Keratinocyte (primary cell): ENCODE measurements around the gene TNNT2. TPM values are rescaled to one million over a fixed set of nuclear protein-coding genes. Genes with fewer than 3 reads are reported as not detected.

Experiments
- DNase-seq: peaks from one replicate; pipeline ENCODE4 v3.0.0-alpha.2; 2011; ENCODE audit warnings: low read depth, missing footprints, low spot score
- FAIRE-seq: peaks from 2 replicates; lab custom pipeline; 2011; peaks lifted over from hg19 to GRCh38; lab: Jason Lieb, UNC
- H2AFZ ChIP-seq: 2 replicates; pipeline ENCODE4 v1.6.0; 2012; ENCODE audit warnings: low read length, control low read depth, inconsistent platforms; ENCODE audit not compliant: control insufficient read depth
- H3K27ac ChIP-seq: 2 replicates; pipeline ENCODE4 v1.5.1; 2011; ENCODE audit warnings: low read length; ENCODE audit not compliant: control insufficient read depth, insufficient read depth
- H3K27me3 ChIP-seq: 3 replicates; pipeline ENCODE4 v1.6.0; 2011; ENCODE audit warnings: low read length; ENCODE audit not compliant: control insufficient read depth, insufficient read depth; ENCODE audit errors: extremely low read depth
- H3K36me3 ChIP-seq, 2 experiments: 2 replicates in 1 of 2; 3 replicates in 1 of 2; pipeline ENCODE4 v1.5.1; 2011; ENCODE audit warnings: low read length in 2 of 2, mild to moderate bottlenecking in 1 of 2; ENCODE audit not compliant: control insufficient read depth in 2 of 2, insufficient read depth in 2 of 2; ENCODE audit errors: extremely low read depth in 1 of 2
- H3K4me1 ChIP-seq: 3 replicates; pipeline ENCODE4 v1.5.1; 2011; ENCODE audit warnings: low read length; ENCODE audit not compliant: control insufficient read depth, insufficient read depth; ENCODE audit errors: extremely low read depth
- H3K4me2 ChIP-seq: 3 replicates; pipeline ENCODE4 v1.6.0; 2011; ENCODE audit warnings: low read depth, low read length; ENCODE audit not compliant: control insufficient read depth, insufficient read depth; ENCODE audit errors: extremely low read depth
- H3K4me3 ChIP-seq, 3 experiments: fragments of 200-600 bp in 1 of 3; sonication (generic) in 1 of 3; 2 replicates in 2 of 3; 3 replicates in 1 of 3; pipeline ENCODE4 v1.5.1; 2011 to 2016; ENCODE audit warnings: low read length in 3 of 3, mild to moderate bottlenecking in 3 of 3, control low read depth in 2 of 3, inconsistent platforms in 1 of 3, low read depth in 1 of 3, mixed read lengths in 1 of 3, mixed run types in 1 of 3, moderate library complexity in 1 of 3; ENCODE audit not compliant: control insufficient read depth in 2 of 3, insufficient read depth in 2 of 3; ENCODE audit errors: extremely low read depth in 1 of 3
- H3K79me2 ChIP-seq: 2 replicates; pipeline ENCODE4 v1.6.0; 2012; ENCODE audit warnings: low read length; ENCODE audit not compliant: control insufficient read depth, insufficient read depth
- H3K9ac ChIP-seq: 3 replicates; pipeline ENCODE4 v1.6.0; 2011; ENCODE audit warnings: low read length; ENCODE audit not compliant: control insufficient read depth, insufficient read depth; ENCODE audit errors: extremely low read depth
- H3K9me1 ChIP-seq: 3 replicates; pipeline ENCODE4 v1.6.0; 2011; ENCODE audit warnings: low read length; ENCODE audit not compliant: control insufficient read depth, insufficient read depth; ENCODE audit errors: extremely low read depth
- H3K9me3 ChIP-seq: 2 replicates; pipeline ENCODE4 v1.5.1; 2012; ENCODE audit warnings: low read depth, low read length; ENCODE audit not compliant: control insufficient read depth
- H4K20me1 ChIP-seq: 3 replicates; pipeline ENCODE4 v1.6.0; 2011; ENCODE audit warnings: low read length; ENCODE audit not compliant: control insufficient read depth, insufficient read depth; ENCODE audit errors: extremely low read depth
- CTCF ChIP-seq, 3 experiments: IDR thresholded peaks in 1 of 3; conservative IDR thresholded peaks in 1 of 3; optimal IDR thresholded peaks in 1 of 3; 2 replicates in 2 of 3; 3 replicates in 1 of 3; pipeline versions ENCODE3 to v1.5.1; 2011; ENCODE audit warnings: low read length in 3 of 3, mild to moderate bottlenecking in 3 of 3, moderate library complexity in 2 of 3, control low read depth in 1 of 3, inconsistent platforms in 1 of 3; ENCODE audit not compliant: insufficient read depth in 2 of 3; ENCODE audit errors: extremely low read depth in 1 of 3
- EZH2 ChIP-seq: IDR thresholded peaks from one replicate; pipeline ENCODE4 v1.6.1; 2012; ENCODE audit warnings: inconsistent platforms, mild to moderate bottlenecking, low read length, moderate library complexity
- dilution Hi-C: fragments of 300-500 bp; cut with MboI; formaldehyde crosslinking; loops from one replicate; pipeline ENCODE4 v1.7.0; 2020; ENCODE audit warnings: low sequenced_read_pairs; ENCODE audit not compliant: extremely low pct_ligation_motif_present
- polyA plus RNA-seq, 5 experiments: library from polyadenylated mRNA; depleted of rRNA in 3 of 5; stranded (reverse) in 3 of 5; stranded (forward) in 1 of 5; unstranded in 1 of 5; fragments of >200 nt; gene quantifications; 1 replicate in 1 of 5; 2 replicates in 3 of 5; 3 replicates in 1 of 5; pipeline versions ENCODE4 v1.2.1 to v1.2.3, GENCODE V29; 2011 to 2012; ENCODE audit warnings: missing spikeins in 2 of 5, low read depth in 1 of 5, low replicate concordance in 1 of 5

Gene TNNT2
- polyA plus RNA-seq, 1 donor (not counting 4 experiments of a cell fraction or from before 2014, with no cell fraction given) = 1.4 TPM

- no peak overlapping the region for H3K4me2 ChIP-seq
- TF ChIP-seq CTCF (optimal IDR thresholded peaks at IDR 0.05 in 1 of 3, IDR thresholded peaks at IDR 0.05 in 1 of 3, conservative IDR thresholded peaks at IDR 0.05 in 1 of 3; ENCODE audit: extremely low read depth in 1 of 3, insufficient read depth in 2 of 3, low read length in 3 of 3) = no peak
- no peaks in the 10 kb centered on the region for H3K79me2 ChIP-seq
These were observed 33.8 kb upstream of the TNNT2 start for GRCh38 chr1:201411292-201411691.

GRCh38 chr1:201409440-201409839 is 32.0 kb upstream of the TNNT2 start:
- Histone ChIP-seq H3K9me3 (no peaks in the 10 kb centered on the region), H3K4me2 (no peak overlapping the region), H3K27me3 (peaks cover 20% of the 10 kb centered on the region), H3K9me1 (peaks cover 3% of the 10 kb centered on the region), H3K4me3 (no peak overlapping the region), H3K36me3 (no peaks in the 10 kb centered on the region), H3K27ac (no peak overlapping the region), H4K20me1 (no peaks in the 10 kb centered on the region), H3K79me2 (no peaks in the 10 kb centered on the region), H2AFZ (no peak overlapping the region), H3K9ac (no peak overlapping the region), H3K4me1 (peaks cover 15% of the 10 kb centered on the region)
- FAIRE-seq (no peak), DNase-seq (no peak)
- TF ChIP-seq EZH2 = no peak
- no peak for TF ChIP-seq CTCF (optimal IDR thresholded peaks at IDR 0.05 in 1 of 3, IDR thresholded peaks at IDR 0.05 in 1 of 3, conservative IDR thresholded peaks at IDR 0.05 in 1 of 3; ENCODE audit: extremely low read depth in 1 of 3, insufficient read depth in 2 of 3, low read length in 3 of 3)
- dilution Hi-C loops = no loop called here

More at GRCh38 chr1:201411292-201411691, 33.8 kb upstream of the TNNT2 start:
- DNase-seq = no peak
- Histone ChIP-seq H3K9me1 (peaks cover 3% of the 10 kb centered on the region), H2AFZ (no peak overlapping the region), H3K36me3 (no peaks in the 10 kb centered on the region), H3K4me3 (no peak overlapping the region), H3K9ac (no peak overlapping the region), H3K27ac (no peak overlapping the region), H3K9me3 (peaks cover 1% of the 10 kb centered on the region), H3K27me3 (peaks cover 20% of the 10 kb centered on the region), H3K4me1 (peaks cover 15% of the 10 kb centered on the region), H4K20me1 (no peaks in the 10 kb centered on the region)
- no peak for FAIRE-seq
- dilution Hi-C loops = no loop called here
